DND-41 (cell line): ENCODE measurements around the gene MIEN1.

ENCODE experiments used
- ATAC-seq: fragments of 200-7000 bp; cut with Tn5 transposase; 3 replicates; pipeline ENCODE4 v1.9.1; 2021; ENCODE audit warnings: low read depth; ENCODE audit not compliant: insufficient read depth
- DNase-seq: peaks from one replicate; pipeline ENCODE4 v3.0.0-alpha.2; 2020
- H2AFZ ChIP-seq: 2 replicates; pipeline ENCODE4 v1.6.0; 2012; ENCODE audit warnings: low read depth, low read length
- H3K27ac ChIP-seq: 2 replicates; pipeline ENCODE4 v1.5.1; 2012; ENCODE audit warnings: low read length, inconsistent platforms
- H3K27me3 ChIP-seq: fragments of 200-600 bp; sonication (generic); 2 replicates; pipeline ENCODE4 v1.6.0; 2012; ENCODE audit warnings: low read length, mild to moderate bottlenecking, inconsistent platforms; ENCODE audit not compliant: insufficient read depth, poor library complexity
- H3K36me3 ChIP-seq: 2 replicates; pipeline ENCODE4 v1.5.1; 2012; ENCODE audit warnings: low read length, inconsistent platforms; ENCODE audit not compliant: insufficient read depth
- H3K4me1 ChIP-seq: 2 replicates; pipeline ENCODE4 v1.5.1; 2012; ENCODE audit warnings: mild to moderate bottlenecking, low read length; ENCODE audit not compliant: insufficient read depth
- H3K4me2 ChIP-seq: 2 replicates; pipeline ENCODE4 v1.6.0; 2012; ENCODE audit warnings: mild to moderate bottlenecking, moderate library complexity, low read length, inconsistent platforms; ENCODE audit not compliant: insufficient read depth
- H3K4me3 ChIP-seq, 2 experiments: fragments of 200-600 bp in 1 of 2; shearing (Covaris generic) in 1 of 2; 2 replicates each; pipeline ENCODE4 v1.5.1; 2012 to 2016; ENCODE audit warnings: inconsistent platforms in 2 of 2, low read length in 2 of 2, mild to moderate bottlenecking in 2 of 2, low read depth in 1 of 2, moderate library complexity in 1 of 2
- H3K79me2 ChIP-seq: 2 replicates; pipeline ENCODE4 v1.6.0; 2012; ENCODE audit warnings: low read length, inconsistent platforms; ENCODE audit not compliant: insufficient read depth
- H3K9ac ChIP-seq: 2 replicates; pipeline ENCODE4 v1.6.0; 2012; ENCODE audit warnings: low read depth, mild to moderate bottlenecking, inconsistent platforms, low read length, moderate library complexity
- H3K9me3 ChIP-seq: 2 replicates; pipeline ENCODE4 v1.5.1; 2012; ENCODE audit warnings: low read length, moderate library complexity, mild to moderate bottlenecking, inconsistent platforms; ENCODE audit not compliant: insufficient read depth, severe bottlenecking
- H4K20me1 ChIP-seq: 2 replicates; pipeline ENCODE4 v1.6.0; 2012; ENCODE audit warnings: low read length; ENCODE audit not compliant: insufficient read depth
- EZH2 ChIP-seq: IDR thresholded peaks from 3 replicates; pipeline ENCODE4 v1.6.1; 2012; ENCODE audit warnings: borderline replicate concordance, low read depth, mild to moderate bottlenecking, moderate library complexity, low read length, inconsistent platforms; ENCODE audit not compliant: severe bottlenecking
- TF ChIP-seq, protein P1 (sequence below): IDR thresholded peaks from 2 replicates; pipeline ENCODE4 v1.5.1; 2012; ENCODE audit warnings: borderline replicate concordance, low read length, moderate library complexity, mild to moderate bottlenecking; ENCODE audit not compliant: poor library complexity, severe bottlenecking; ENCODE audit errors: extremely low read depth

MIEN1 gene

DNA sequence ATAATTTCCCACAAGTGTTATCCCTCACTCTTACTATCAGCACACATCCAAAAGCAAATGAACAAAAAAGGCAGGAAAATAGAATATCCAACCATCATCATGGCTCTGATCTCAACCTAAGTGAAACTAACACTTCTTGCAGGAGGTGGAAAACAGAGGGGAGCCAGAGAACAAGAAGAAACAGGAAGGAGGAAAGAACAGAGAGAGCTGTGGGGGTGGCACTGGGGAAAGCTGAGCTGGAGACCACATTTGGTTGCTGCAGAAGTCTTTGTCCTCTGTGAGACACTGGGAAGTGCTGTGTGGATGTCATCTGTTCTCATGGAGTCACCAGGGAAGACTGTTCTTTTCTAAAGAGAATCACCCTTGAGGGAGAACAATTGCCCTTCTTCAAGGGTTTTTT is 42.1 kb upstream of the MIEN1 start:
- H3K4me1 ChIP-seq = peaks cover 37% of the 10 kb centered on the region
- H3K9ac ChIP-seq = no peak overlapping the region
- H3K79me2 ChIP-seq = no peaks in the 10 kb centered on the region
- no peak overlapping the region for H3K27ac ChIP-seq
- peak overlapping the region; percentile 55 for H2AFZ ChIP-seq
- ATAC-seq = peak; percentile 62
- H3K36me3 ChIP-seq = no peaks in the 10 kb centered on the region
- no peak overlapping the region for H3K4me3 ChIP-seq
- no peaks in the 10 kb centered on the region for H3K27me3 ChIP-seq
- no peaks in the 10 kb centered on the region for H3K9me3 ChIP-seq
- DNase-seq = peak; percentile 41
- TF ChIP-seq EZH2 = no peak
- TF ChIP-seq, protein P1, sequence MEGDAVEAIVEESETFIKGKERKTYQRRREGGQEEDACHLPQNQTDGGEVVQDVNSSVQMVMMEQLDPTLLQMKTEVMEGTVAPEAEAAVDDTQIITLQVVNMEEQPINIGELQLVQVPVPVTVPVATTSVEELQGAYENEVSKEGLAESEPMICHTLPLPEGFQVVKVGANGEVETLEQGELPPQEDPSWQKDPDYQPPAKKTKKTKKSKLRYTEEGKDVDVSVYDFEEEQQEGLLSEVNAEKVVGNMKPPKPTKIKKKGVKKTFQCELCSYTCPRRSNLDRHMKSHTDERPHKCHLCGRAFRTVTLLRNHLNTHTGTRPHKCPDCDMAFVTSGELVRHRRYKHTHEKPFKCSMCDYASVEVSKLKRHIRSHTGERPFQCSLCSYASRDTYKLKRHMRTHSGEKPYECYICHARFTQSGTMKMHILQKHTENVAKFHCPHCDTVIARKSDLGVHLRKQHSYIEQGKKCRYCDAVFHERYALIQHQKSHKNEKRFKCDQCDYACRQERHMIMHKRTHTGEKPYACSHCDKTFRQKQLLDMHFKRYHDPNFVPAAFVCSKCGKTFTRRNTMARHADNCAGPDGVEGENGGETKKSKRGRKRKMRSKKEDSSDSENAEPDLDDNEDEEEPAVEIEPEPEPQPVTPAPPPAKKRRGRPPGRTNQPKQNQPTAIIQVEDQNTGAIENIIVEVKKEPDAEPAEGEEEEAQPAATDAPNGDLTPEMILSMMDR = no peak
- H4K20me1 ChIP-seq = no peaks in the 10 kb centered on the region
- H3K4me2 ChIP-seq = no peak overlapping the region

DNA sequence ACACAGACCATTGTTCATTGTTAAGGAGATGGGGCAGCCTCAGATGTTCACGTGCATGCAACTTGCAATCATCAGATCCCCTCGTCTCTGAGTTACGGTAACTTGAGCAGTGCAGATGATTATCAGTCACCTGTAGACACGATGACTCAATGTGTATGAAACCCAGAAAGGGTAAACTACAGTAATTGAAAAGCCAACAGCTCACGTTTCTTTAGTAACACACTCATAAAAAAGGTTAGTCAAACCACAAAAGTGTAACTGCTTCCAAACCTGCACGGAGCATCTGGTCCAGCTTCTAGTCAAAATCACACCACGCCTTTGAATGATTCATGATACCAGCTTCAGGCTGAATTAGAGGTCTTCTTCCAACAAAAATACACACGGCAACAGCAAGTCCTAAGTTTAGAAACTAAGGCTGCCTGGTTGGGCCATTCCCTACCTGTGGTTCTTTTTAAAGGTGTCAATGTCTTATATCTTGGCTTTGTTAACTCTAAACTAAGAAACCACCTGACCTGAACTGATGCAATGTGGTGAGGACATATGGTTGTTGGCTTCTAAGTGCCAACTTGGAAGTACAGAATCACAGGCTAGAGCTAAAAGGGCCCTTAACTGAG is 39.7 kb upstream of the MIEN1 start:
- Histone ChIP-seq H3K9me3 (no peaks in the 10 kb centered on the region), H3K4me1 (peaks cover 37% of the 10 kb centered on the region), H3K4me2 (no peak overlapping the region), H4K20me1 (no peaks in the 10 kb centered on the region), H3K4me3 (no peak overlapping the region), H3K27me3 (no peaks in the 10 kb centered on the region), H3K79me2 (no peaks in the 10 kb centered on the region), H3K36me3 (no peaks in the 10 kb centered on the region), H3K27ac (peak overlapping the region; percentile 9; the same call in 1 of the 2 replicates), H2AFZ (no peak overlapping the region), H3K9ac (no peak overlapping the region)
- peak; percentile 74 for ATAC-seq
- peak; percentile 32 for DNase-seq
- TF ChIP-seq, protein P1 = no peak
- TF ChIP-seq EZH2 = no peak

DNA sequence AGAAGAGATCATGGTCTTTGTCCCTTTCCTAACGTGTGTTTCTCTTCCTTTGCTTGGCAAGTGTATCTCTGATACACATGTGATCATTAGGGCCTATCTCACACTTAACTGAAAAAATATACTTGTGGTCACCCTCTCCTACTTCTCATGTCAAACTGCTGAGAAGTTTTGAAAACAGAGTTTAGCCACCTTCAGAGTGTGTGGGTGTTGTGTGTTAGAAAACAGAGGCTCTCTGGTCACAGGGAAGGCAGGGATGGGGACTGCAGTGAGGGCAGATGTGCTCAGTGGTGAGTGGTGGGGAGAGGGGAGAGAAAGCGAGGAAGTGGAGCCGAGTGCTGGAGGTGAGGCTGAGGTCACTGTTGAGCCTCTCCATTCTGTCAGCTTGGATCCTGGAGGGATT is 36.8 kb upstream of the MIEN1 start:
- peaks cover 28% of the 10 kb centered on the region for H3K4me1 ChIP-seq
- H3K9ac ChIP-seq = no peak overlapping the region
- no peaks in the 10 kb centered on the region for H3K9me3 ChIP-seq
- H3K79me2 ChIP-seq = no peaks in the 10 kb centered on the region
- H2AFZ ChIP-seq = no peak overlapping the region
- TF ChIP-seq EZH2 = no peak
- TF ChIP-seq, protein P1 = no peak
- no peaks in the 10 kb centered on the region for H3K27me3 ChIP-seq
- H3K36me3 ChIP-seq = no peaks in the 10 kb centered on the region
- no peak for ATAC-seq
- no peak for DNase-seq
- no peak overlapping the region for H3K4me3 ChIP-seq
- no peaks in the 10 kb centered on the region for H4K20me1 ChIP-seq
- H3K4me2 ChIP-seq = no peak overlapping the region
- no peak overlapping the region for H3K27ac ChIP-seq

DNA sequence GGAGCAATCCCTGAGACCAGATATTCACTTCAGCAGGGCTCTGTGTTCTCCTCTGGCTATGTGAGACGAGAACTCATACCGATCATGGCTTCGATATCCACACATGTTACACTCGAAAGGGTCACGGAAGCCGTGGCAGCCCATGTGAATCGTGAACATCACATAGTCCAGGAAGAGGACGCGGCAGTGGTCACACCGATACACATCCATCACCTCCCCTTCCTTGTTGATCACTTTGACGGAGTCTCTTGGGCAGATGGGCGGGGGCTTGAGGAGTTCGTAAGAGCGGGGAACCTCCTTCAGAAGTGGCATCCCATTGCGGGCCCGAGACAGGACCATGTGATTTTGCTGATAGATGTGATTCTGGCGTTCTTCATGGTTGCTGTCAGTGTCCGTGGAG is 35.4 kb upstream of the MIEN1 start:
- no peaks in the 10 kb centered on the region for H3K79me2 ChIP-seq
- H2AFZ ChIP-seq = no peak overlapping the region
- DNase-seq (no peak), ATAC-seq (no peak)
- H3K9me3 ChIP-seq = no peaks in the 10 kb centered on the region
- H3K9ac ChIP-seq = no peak overlapping the region
- no peaks in the 10 kb centered on the region for H3K27me3 ChIP-seq
- TF ChIP-seq, protein P1 = no peak
- no peak for TF ChIP-seq EZH2
- no peaks in the 10 kb centered on the region for H4K20me1 ChIP-seq
- H3K4me2 ChIP-seq = no peak overlapping the region
- no peak overlapping the region for H3K4me3 ChIP-seq
- no peaks in the 10 kb centered on the region for H3K36me3 ChIP-seq
- H3K27ac ChIP-seq = no peak overlapping the region
- peaks cover 20% of the 10 kb centered on the region for H3K4me1 ChIP-seq
